Airway epithelial cell (primary cell): ENCODE data around the gene MPC1L. TPM values are rescaled to one million over a fixed set of nuclear protein-coding genes. Genes with fewer than 3 reads are reported as not detected.

Experiments used
- total RNA-seq: library from RNA; depleted of rRNA; stranded (reverse); fragments of >200 nt; gene quantifications from 2 replicates; pipeline ENCODE4 v1.2.3, GENCODE V29; 2015

MPC1L gene
- total RNA-seq, result not detected in 2 replicates

DNA sequence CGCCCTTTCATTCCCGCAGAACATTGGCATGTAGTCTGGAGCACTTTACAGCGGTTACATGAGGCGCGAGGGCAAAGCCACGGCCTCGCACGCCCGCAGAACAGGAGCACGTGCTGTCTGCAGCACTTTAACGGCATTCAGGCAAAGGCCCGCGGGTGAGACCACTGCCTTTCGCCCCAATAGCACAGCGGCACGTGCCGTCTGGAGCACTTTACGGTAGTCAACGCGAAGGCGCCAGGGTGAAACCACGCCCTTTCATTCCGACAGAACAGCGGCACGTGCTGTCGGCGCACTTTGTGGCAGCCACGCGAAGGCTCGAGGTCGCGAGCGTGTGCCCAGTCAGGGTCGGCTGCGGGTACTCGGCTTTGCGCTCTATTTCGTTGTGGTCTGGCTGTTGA lies at the start of gene MPC1L:
TSS of gene MPC1L (plus strand) at position 290 of the 398 bp plus-strand sequence. CDS start 138 bp downstream, outside the sequence.

DNA sequence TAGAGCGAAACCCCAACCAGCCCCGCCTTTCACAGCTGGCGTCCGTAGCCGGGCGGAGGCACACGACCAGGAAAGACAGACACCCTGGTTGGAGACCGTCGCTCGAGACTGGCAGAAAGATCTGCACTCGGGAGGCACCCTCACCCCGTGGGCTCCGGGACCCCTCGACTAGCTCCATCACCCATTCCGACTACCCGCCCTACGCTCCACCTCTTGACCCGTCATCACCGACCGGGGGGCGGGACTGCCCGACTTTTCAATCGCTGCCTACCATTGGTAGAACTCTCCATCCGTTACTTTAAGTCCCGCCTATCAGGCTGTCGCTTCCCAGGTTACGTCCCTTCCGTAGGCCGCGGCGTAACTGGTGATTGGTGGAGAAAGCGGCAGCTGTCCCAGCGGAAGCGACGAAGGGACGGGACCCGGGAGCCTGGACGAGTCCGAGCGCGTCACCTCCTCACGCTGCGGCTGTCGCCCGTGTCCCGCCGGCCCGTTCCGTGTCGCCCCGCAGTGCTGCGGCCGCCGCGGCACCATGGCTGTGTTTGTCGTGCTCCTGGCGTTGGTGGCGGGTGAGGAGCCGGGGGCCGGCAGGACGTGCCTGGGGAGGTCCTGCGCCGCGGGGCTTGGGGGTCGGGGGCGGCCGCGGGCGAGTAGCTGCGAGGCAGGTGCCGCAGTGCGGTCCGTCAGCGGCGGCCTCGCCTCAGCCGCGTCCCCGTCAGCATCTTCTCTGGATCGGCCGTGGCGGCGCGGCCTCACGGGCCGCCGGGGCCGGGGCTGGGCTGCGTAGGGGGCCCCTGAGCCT lies 42.5 kb upstream of the MPC1L start, which contains the start of gene ATP6AP2:
TSS of gene ATP6AP2 (plus strand) at position 434 of the 799 bp plus-strand sequence. CDS start at position 530, 96 bp downstream.

DNA sequence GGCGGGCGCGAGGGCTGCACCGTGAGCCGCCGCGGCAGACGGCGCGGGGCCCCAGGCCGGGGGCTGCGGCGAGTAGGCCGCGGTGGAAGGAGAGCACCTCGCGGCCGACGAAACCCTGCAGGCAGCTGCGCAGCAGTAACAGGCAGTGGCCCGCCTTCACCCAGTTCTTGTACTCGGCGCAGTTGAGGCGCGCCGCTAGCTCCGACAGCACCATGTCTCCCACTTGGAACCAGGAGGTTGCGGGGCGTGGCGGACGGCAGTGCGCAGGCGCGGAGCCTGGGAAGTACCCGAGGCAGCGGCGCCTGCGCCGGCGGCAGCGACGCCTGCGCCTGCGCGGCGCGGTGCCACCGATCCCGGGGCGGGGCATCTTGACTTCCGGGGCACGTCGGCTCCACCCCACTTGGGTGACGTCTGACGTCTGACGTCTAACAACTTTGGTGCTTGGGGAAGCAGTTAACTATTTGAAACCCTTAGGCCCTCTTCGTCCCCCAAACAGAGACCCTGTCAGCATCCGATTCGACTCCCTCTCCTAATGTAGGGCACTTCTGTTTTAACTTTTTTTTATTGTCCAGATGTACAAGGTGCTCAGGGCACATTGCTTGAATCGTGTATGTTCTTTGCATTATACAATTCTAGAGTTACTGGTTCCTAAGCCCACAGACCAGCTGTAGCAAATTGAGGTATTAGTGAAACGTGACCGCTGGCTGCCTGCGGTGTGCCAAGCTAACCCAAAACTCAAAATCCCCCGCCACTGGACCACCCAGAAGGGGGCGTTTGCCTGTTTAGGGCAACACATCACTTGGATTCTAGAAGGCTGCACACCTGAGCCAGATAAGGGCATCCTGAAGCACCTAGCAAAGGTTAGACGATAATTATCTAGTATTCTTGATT lies 24.3 kb downstream of the MPC1L start, which contains the start of gene CXorf38:
TSS of gene CXorf38 (minus strand) at position 255 of the 891 bp plus-strand sequence. CDS start at position 214, 41 bp downstream.

Other genes with a start within 250 kb of the MPC1L start
- 81.2 and 91.3 TPM in 2 replicates for gene ATP6AP2, start 42.5 kb upstream of the MPC1L start, total RNA-seq
- gene CXorf38, start 24.1 kb downstream of the MPC1L start, total RNA-seq, result 12.3 and 15.3 TPM in 2 replicates
- 17.8 and 29.2 TPM in 2 replicates for gene MED14, start 112.1 kb downstream of the MPC1L start, total RNA-seq